Type B pancreatic cell (in vitro differentiated cells): ENCODE results near the gene ZNF3. TPM values are rescaled to one million over a fixed set of nuclear protein-coding genes. Genes with fewer than 3 reads are reported as not detected.
A peak's percentile ranks its signal among the peaks of the same experiment; 100 is the strongest.

Experiments used
- DNase-seq: peaks from one replicate; pipeline ENCODE4 v3.0.0; 2021; ENCODE audit warnings: mixed read lengths; ENCODE audit not compliant: unreplicated experiment; ENCODE audit errors: extremely low spot score
- H3K27ac Mint-ChIP-seq: 2 replicates; pipeline ENCODE4 v1.8.0; 2021; ENCODE audit warnings: mild to moderate bottlenecking, mixed read lengths
- H3K27me3 Mint-ChIP-seq: 2 replicates; pipeline ENCODE4 v1.8.0; 2021; ENCODE audit warnings: mixed read lengths
- H3K36me3 Mint-ChIP-seq: 2 replicates; pipeline ENCODE4 v1.8.0; 2021; ENCODE audit warnings: mixed read lengths
- H3K4me1 Mint-ChIP-seq: one replicate; pipeline ENCODE4 v1.8.0; 2021; ENCODE audit warnings: mixed read lengths; ENCODE audit not compliant: unreplicated experiment
- H3K4me3 Mint-ChIP-seq: 2 replicates; pipeline ENCODE4 v1.8.0; 2021; ENCODE audit warnings: mild to moderate bottlenecking, mixed read lengths
- H3K9me3 Mint-ChIP-seq: 2 replicates; pipeline ENCODE4 v1.8.0; 2021; ENCODE audit warnings: mixed read lengths
- total RNA-seq: library from RNA; stranded (reverse); gene quantifications from 2 replicates; pipeline ENCODE4 v1.2.1, GENCODE V29; 2021; ENCODE audit warnings: low replicate concordance
- TF ChIP-seq, protein P1 (sequence below): fragments of 200-600 bp; sonication (generic); conservative IDR thresholded peaks from 2 replicates; pipeline ENCODE4 v1.5.0; 2021; ENCODE audit warnings: antibody characterized with exemption, mild to moderate bottlenecking

The ZNF3 gene
- total RNA-seq, 1 donor from 2014 or later = 66.6 TPM

DNA sequence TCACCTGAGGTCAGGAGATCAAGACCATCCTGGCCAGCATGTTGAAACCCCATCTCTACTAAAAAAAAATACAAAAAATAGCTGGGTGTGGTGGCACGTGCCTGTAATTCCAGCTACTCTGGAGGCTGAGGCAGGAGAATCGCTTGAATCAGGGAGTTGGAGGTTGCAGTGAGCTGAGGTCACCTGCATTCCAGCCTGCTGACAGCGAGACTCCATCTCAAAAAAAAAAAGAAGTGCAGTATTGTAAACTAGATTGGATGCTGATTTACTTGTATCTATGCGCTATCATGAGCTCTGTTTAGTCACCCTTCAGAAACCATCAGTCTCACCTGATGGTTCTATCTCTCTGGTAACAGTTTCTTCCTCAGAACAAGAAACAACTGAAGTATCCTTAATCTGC lies 18.1 kb downstream of the ZNF3 start:
- TF ChIP-seq, protein P1, sequence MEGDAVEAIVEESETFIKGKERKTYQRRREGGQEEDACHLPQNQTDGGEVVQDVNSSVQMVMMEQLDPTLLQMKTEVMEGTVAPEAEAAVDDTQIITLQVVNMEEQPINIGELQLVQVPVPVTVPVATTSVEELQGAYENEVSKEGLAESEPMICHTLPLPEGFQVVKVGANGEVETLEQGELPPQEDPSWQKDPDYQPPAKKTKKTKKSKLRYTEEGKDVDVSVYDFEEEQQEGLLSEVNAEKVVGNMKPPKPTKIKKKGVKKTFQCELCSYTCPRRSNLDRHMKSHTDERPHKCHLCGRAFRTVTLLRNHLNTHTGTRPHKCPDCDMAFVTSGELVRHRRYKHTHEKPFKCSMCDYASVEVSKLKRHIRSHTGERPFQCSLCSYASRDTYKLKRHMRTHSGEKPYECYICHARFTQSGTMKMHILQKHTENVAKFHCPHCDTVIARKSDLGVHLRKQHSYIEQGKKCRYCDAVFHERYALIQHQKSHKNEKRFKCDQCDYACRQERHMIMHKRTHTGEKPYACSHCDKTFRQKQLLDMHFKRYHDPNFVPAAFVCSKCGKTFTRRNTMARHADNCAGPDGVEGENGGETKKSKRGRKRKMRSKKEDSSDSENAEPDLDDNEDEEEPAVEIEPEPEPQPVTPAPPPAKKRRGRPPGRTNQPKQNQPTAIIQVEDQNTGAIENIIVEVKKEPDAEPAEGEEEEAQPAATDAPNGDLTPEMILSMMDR = no peak
- Mint-ChIP-seq H3K36me3 (peaks cover 57% of the 10 kb centered on the region), H3K27ac (peak overlapping the region; percentile 50), H3K9me3 (no peaks in the 10 kb centered on the region), H3K4me1 (peaks cover 7% of the 10 kb centered on the region), H3K4me3 (no peak overlapping the region), H3K27me3 (no peaks in the 10 kb centered on the region)
- no peak for DNase-seq

DNA sequence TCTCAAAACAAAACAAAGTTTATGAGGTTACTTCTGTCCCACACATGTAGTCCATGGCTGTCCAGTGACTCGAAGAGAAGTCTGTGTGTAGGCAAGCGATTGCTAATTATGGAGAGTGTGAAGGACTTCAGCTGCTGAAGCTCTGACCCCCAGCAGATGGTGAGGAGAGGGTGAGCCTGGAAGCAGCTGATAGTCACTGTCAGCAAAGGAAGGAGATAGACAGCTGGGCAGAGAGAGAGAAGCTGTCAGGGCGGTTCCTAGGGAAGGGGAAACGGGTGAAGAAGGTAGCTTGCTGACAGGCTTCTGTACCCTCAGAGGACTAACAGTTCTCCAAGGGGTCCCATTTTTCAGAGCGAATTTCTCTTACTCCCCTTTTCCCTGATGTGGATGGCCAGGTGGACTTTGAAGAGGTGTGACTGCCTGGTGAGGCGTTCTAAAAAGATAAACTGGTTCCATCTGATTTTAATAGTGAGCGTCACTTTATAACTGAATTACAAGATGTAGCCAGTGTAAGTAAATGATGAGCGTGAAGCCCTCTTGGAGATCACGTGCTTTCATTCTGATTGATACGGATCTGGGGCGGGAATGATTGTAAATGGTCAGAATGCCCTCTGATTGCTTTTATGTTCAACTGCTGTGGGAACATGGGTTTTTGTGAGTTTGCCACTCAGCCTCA lies 19.9 kb downstream of the ZNF3 start:
- Mint-ChIP-seq H3K4me1 (peaks cover 7% of the 10 kb centered on the region), H3K27ac (no peak overlapping the region), H3K36me3 (peaks cover 51% of the 10 kb centered on the region), H3K27me3 (no peaks in the 10 kb centered on the region), H3K9me3 (no peaks in the 10 kb centered on the region), H3K4me3 (no peak overlapping the region)
- DNase-seq = no peak
- TF ChIP-seq, protein P1 = no peak

DNA sequence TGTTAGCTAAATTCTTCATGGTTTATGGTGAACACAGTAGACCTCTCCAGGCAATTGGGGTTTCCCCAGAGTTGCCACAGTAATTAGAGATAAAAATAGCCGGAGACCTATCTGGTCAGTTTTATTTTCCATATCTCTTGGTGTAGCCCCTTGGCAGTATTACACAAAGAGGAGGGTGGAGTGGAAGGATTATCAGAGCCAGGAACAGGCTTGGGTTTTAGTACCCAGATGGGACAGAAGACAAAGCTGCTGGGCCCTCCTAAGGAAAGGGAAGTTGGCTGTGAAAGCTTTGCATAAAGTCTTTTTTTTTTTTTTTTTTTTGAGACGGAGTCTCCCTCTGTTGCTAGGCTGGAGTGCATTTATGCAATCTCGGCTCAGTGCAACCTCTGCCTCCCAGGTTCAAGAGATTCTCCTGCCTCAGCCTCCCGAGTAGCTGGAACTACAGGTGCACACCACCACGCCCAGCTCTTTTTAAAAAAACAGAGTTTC lies 22.2 kb downstream of the ZNF3 start:
- H3K27me3 Mint-ChIP-seq = no peaks in the 10 kb centered on the region
- peaks cover 35% of the 10 kb centered on the region for H3K36me3 Mint-ChIP-seq
- TF ChIP-seq, protein P1 = no peak
- no peaks in the 10 kb centered on the region for H3K9me3 Mint-ChIP-seq
- H3K4me3 Mint-ChIP-seq = no peak overlapping the region
- DNase-seq = no peak
- no peak overlapping the region for H3K27ac Mint-ChIP-seq
- no peaks in the 10 kb centered on the region for H3K4me1 Mint-ChIP-seq

DNA sequence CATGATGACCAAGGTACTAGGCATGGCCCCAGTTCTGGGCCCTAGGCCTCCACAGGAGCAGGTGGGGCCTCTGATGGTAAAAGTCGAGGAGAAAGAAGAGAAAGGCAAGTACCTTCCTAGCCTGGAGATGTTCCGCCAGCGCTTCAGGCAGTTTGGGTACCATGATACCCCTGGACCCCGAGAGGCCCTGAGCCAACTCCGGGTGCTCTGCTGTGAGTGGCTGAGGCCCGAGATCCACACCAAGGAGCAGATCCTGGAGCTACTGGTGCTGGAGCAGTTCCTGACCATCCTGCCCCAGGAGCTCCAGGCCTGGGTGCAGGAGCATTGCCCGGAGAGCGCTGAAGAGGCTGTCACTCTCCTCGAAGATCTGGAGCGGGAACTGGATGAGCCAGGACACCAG lies 24.5 kb downstream of the ZNF3 start:
- Mint-ChIP-seq H3K27me3 (no peaks in the 10 kb centered on the region), H3K27ac (no peak overlapping the region), H3K36me3 (peaks cover 25% of the 10 kb centered on the region), H3K4me1 (peaks cover 4% of the 10 kb centered on the region), H3K4me3 (no peak overlapping the region), H3K9me3 (no peaks in the 10 kb centered on the region)
- TF ChIP-seq, protein P1 = no peak
- no peak for DNase-seq

DNA sequence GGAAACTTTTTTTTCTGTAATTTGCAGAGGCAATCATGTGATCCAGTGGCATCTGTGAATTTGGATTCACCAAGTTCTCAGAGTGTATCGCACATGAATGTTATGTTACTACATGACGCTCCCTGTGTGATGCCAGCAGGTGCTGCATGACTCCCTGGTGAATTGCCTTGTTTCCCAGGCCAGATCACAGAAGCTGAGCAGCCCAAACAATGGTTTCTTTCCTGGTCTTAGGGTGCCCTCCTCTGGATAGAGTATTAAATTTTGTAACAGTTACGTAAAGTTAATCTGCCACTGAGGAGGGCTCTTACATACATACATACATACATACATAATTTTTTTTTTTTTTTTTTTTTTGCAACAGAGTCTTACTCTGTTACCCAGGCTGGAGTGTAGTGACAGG lies 28.3 kb downstream of the ZNF3 start:
- peak overlapping the region; percentile 74 for H3K27ac Mint-ChIP-seq
- H3K4me3 Mint-ChIP-seq = peak overlapping the region; percentile 69
- no peaks in the 10 kb centered on the region for H3K27me3 Mint-ChIP-seq
- peaks cover 9% of the 10 kb centered on the region for H3K4me1 Mint-ChIP-seq
- no peak for DNase-seq
- H3K36me3 Mint-ChIP-seq = peaks cover 7% of the 10 kb centered on the region
- no peaks in the 10 kb centered on the region for H3K9me3 Mint-ChIP-seq
- TF ChIP-seq, protein P1 = peak; percentile 53
